Mucosa of descending colon (tissue), 3 donors: ENCODE results near the gene ABCA2. TPM values are rescaled to one million over a fixed set of nuclear protein-coding genes. Genes with fewer than 3 reads are reported as not detected.

Experiments
- ATAC-seq: fragments of 200-7000 bp; cut with Tn5 transposase; one replicate; pipeline ENCODE4 v1.9.1; 2020; ENCODE audit warnings: mild to moderate bottlenecking, moderate library complexity
- DNase-seq, 3 donors: peaks; one replicate each; pipeline ENCODE4 v3.0.0-alpha.2; 2020
- H3K36me3 ChIP-seq: fragments of 200-600 bp; one replicate; pipeline ENCODE4 v1.8.0; 2021; ENCODE audit warnings: low read depth, mild to moderate bottlenecking
- H3K4me1 ChIP-seq: fragments of 200-600 bp; one replicate; pipeline ENCODE4 v1.8.0; 2021; ENCODE audit warnings: low read depth, mild to moderate bottlenecking
- H3K4me3 ChIP-seq: fragments of 200-600 bp; one replicate; pipeline ENCODE4 v1.8.0; 2021; ENCODE audit warnings: mild to moderate bottlenecking
- H3K9me3 ChIP-seq: fragments of 200-600 bp; one replicate; pipeline ENCODE4 v1.8.0; 2021; ENCODE audit warnings: mild to moderate bottlenecking
- intact Hi-C, 2 donors: fragments of 100-400 bp; cut with DNase I in 1 of 2; cut with micrococcal nuclease in 1 of 2; formaldehyde crosslinking; loops; one replicate each; pipeline versions ENCODE4 v1.11.0 to v1.11.1; 2022; cut with DNase I, micrococcal nuclease
- total RNA-seq, 3 donors: library from RNA; stranded (reverse); fragmentation: NEBNext Ultra II Directional in 2 of 3; extraction: Animal tissue kit (Norgen Biotek cat#: 25700) in 2 of 3; gene quantifications; one replicate each; pipeline versions ENCODE4 v1.2.1 to v1.2.4, GENCODE V29; 2021 to 2023
- TF ChIP-seq, protein P1 (sequence below): fragments of 200-600 bp; IDR thresholded peaks from one replicate; pipeline ENCODE4 v1.8.0; 2022; ENCODE audit warnings: antibody characterized with exemption, mild to moderate bottlenecking
- donor health status: DM: no; HTN: no; CAD: no; lungs with moderate emphysema.
- donor health status: DM: no; HTN: no; CAD: no.
- donor health status: DM: no; HTN: yes; CAD: no.

Gene ABCA2
- total RNA-seq, 3 donors from 2014 or later: 20.1 to 77.2 (median 48.0) TPM

DNA sequence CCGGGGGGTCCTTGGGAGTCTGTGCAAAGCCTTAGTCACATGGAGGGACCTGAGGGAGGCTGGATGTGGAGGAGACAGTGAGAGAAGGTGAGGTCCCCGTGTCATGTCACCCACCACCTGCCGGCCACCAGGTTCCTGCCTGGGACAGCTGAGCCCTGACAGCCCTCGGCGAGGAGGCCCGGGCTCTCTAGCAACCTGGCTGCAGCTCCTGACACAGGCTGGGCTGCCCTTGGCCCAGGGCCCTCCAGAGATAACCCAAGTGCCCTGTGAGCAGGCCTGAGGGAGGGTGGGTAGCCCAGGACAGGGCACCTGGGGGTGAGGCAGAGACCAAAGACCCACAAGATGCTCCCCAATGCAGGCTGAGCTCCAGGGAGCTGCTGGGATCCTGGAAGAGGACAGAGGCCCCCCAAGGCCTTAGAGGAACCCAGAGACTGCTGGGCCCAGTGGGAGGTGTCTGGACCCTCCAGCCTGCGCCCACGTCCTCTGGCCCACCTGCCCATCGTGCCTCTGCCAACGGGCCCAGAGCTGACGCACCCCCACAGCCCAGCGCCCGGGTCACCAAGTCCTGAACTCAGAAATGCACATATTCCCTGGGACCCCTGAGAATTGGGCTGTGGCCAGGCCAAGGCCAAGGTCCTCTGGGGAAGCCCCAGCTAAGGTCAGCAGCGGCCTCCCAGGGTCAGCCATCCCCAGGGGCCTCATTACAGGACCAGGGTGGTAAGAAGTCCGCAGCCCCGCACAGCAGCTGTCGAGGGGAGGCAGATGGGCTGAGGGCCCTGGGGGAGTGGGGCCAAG is 59.5 kb downstream of the ABCA2 start:
- Histone ChIP-seq H3K9me3 (no peaks in the 10 kb centered on the region), H3K4me3 (no peak overlapping the region), H3K36me3 (no peaks in the 10 kb centered on the region), H3K4me1 (peaks cover 9% of the 10 kb centered on the region)
- ATAC-seq (no peak), DNase-seq (no peak)
- intact Hi-C loops: no loop called here
- TF ChIP-seq, protein P1, sequence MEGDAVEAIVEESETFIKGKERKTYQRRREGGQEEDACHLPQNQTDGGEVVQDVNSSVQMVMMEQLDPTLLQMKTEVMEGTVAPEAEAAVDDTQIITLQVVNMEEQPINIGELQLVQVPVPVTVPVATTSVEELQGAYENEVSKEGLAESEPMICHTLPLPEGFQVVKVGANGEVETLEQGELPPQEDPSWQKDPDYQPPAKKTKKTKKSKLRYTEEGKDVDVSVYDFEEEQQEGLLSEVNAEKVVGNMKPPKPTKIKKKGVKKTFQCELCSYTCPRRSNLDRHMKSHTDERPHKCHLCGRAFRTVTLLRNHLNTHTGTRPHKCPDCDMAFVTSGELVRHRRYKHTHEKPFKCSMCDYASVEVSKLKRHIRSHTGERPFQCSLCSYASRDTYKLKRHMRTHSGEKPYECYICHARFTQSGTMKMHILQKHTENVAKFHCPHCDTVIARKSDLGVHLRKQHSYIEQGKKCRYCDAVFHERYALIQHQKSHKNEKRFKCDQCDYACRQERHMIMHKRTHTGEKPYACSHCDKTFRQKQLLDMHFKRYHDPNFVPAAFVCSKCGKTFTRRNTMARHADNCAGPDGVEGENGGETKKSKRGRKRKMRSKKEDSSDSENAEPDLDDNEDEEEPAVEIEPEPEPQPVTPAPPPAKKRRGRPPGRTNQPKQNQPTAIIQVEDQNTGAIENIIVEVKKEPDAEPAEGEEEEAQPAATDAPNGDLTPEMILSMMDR: no peak

DNA sequence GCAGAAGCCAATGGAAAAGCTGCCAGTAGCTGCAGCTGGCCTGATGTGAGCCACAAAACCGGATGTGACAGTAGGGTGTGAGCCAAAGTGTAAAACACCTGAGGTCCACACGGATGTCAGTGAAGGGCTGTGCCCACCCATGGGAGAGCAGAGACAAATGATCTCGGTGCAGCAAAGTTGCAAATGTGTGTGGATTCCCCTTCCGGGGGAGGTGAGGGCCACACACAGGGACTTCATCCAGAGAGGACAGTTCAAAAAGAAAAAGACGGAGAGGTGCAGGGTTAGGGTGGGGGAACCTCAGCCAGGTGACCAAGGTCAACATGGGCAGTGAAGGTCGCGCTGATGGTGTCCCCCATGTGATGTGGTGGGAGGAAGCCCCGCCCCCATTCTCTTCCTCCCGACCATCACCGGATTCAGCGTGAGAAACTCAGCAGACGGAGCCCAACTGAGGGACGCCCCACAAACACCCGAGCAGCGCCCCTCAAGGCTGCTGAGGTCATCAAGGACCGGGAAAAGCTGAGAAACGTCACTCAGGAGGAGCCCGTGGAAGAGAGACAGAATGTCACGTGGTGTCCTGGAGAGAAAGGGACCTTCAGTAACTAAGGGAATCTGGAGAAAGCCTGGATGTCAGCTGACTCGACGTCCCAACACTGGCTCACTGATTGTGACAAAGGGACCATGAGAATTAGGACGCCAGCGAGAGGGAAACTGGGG is 62.1 kb downstream of the ABCA2 start:
- no peaks in the 10 kb centered on the region for H3K36me3 ChIP-seq
- H3K4me1 ChIP-seq: peaks cover 9% of the 10 kb centered on the region
- DNase-seq: no peak
- H3K9me3 ChIP-seq: no peaks in the 10 kb centered on the region
- TF ChIP-seq, protein P1: no peak
- intact Hi-C loops: no loop called here
- ATAC-seq: no peak
- H3K4me3 ChIP-seq: no peak overlapping the region

DNA sequence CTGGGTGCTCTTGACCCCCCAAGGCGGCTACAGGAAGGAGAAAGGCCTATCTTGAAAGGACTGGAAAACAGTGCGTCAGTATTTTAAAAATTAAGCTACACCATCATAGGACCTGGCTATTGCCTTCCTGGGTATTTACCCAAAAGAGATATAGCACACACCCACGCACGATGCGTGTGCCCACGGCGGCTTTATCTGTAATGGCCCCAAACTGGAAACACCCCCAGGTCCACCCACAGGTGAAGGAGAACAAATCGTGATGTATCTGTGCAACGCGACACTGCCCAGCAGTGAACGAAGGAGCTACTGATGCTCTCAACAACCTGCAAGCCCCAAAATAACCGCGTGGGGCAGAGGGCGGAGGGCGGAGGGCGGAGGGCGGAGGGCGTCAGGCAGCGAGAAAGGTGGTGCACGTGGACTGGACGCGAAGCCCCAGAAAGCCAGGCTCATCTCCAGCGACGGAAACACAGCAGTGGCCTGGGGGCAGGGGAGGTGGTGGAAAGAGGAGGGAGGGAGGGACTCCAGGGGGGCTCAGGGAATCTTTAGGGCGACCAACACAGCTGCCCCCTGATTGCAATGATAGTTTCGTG is 63.1 kb downstream of the ABCA2 start:
- ATAC-seq (no peak), DNase-seq (no peak)
- Histone ChIP-seq H3K4me3 (no peak overlapping the region), H3K4me1 (peaks cover 9% of the 10 kb centered on the region), H3K36me3 (no peaks in the 10 kb centered on the region), H3K9me3 (no peaks in the 10 kb centered on the region)
- TF ChIP-seq, protein P1: no peak
- intact Hi-C loops: no loop called here

DNA sequence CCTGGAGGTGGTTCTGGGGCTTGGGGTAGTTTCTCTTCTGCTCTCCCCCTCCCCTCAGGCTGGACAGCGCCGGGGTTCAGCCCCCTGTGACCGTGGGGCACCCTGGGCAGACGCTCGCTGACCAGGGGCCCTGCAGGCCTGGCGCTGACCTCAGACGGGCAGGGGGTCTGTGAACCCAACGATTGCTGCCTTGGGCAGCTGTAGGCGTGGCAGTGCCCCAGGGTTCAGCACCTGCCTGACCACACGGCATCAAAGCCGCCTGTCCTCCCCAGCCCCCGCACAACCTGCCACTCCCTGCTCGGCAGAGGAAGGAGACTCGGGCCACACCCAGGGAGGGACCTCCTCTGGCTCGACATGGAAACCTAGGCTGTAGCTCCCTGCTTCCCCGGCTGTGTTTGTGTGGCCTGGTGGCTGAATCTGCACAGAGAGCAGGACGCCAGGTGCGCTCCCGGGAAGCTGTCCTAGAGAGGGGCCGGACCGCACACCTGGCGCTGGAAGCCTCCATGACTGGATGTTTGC is 63.8 kb downstream of the ABCA2 start:
- intact Hi-C loops: no loop called here
- TF ChIP-seq, protein P1: no peak
- ATAC-seq (peak; percentile 92), DNase-seq (peak; percentile 81 to 88 (median 87))
- Histone ChIP-seq H3K9me3 (no peaks in the 10 kb centered on the region), H3K4me1 (peaks cover 9% of the 10 kb centered on the region), H3K4me3 (no peak overlapping the region), H3K36me3 (no peaks in the 10 kb centered on the region)

DNA sequence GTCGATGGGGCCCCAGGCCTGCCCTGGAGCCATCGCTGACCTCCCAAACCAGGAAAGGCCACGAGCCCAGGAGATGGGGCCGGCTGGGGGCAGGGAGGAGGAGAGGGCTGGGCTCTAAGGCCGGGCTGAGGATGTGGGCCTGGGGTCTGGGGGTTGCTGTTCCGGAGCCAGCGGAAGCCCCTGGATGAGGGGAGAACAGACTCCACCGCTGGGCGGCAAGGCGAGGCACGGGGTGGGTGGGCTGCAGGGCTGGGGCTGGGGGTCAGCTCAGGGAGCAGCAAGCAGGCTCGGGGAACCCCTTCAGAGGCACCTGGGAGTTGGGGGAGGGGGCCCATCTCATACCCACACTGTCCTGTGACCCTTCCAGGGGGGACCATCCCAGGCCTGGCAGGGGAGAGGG is 64.3 kb downstream of the ABCA2 start:
- Histone ChIP-seq H3K9me3 (no peaks in the 10 kb centered on the region), H3K4me1 (peaks cover 9% of the 10 kb centered on the region), H3K36me3 (no peaks in the 10 kb centered on the region), H3K4me3 (no peak overlapping the region)
- ATAC-seq (peak; percentile 2), DNase-seq (no peak)
- intact Hi-C loops: no loop called here
- TF ChIP-seq, protein P1: no peak
